ENCODE results near the gene ZNF664.

GRCh38 chr12:123971449-123971769 lies 1.6 kb upstream of the ZNF664 start:
- no peak for TF ChIP-seq CTCF (conservative IDR thresholded peaks at IDR 0.05; ENCODE audit: low read depth, low read length)
- no peak for TF ChIP-seq POLR2A (IDR thresholded peaks at IDR 0.05; ENCODE audit: low read depth, low read length)
- TF ChIP-seq BHLHE40 (IDR thresholded peaks at IDR 0.05; ENCODE audit: low read depth, low read length) = no peak
- no peak for TF ChIP-seq CEBPB (IDR thresholded peaks at IDR 0.05; ENCODE audit: low read depth, low read length)
- TF ChIP-seq SMC3 (IDR thresholded peaks at IDR 0.05; ENCODE audit: low read depth, low read length) = no peak
- TF ChIP-seq MAFK (IDR thresholded peaks at IDR 0.05; ENCODE audit: low read depth, low read length) = no peak
- no peak for TF ChIP-seq RFX5 (IDR thresholded peaks at IDR 0.05; ENCODE audit: low read depth, low read length)
- TF ChIP-seq USF2 (IDR thresholded peaks at IDR 0.05; ENCODE audit: low read depth, low read length) = no peak
- TF ChIP-seq RAD21 (IDR thresholded peaks at IDR 0.05; ENCODE audit: low read length) = no peak
- no peak for TF ChIP-seq FOS (IDR thresholded peaks at IDR 0.05; ENCODE audit: low read depth, low read length)
- no peak for TF ChIP-seq CHD1 (IDR thresholded peaks at IDR 0.05; ENCODE audit: low read depth, low read length)
- TF ChIP-seq MXI1 (IDR thresholded peaks at IDR 0.05; ENCODE audit: borderline replicate concordance, low read depth, low read length) = no peak
- TF ChIP-seq, protein P1, sequence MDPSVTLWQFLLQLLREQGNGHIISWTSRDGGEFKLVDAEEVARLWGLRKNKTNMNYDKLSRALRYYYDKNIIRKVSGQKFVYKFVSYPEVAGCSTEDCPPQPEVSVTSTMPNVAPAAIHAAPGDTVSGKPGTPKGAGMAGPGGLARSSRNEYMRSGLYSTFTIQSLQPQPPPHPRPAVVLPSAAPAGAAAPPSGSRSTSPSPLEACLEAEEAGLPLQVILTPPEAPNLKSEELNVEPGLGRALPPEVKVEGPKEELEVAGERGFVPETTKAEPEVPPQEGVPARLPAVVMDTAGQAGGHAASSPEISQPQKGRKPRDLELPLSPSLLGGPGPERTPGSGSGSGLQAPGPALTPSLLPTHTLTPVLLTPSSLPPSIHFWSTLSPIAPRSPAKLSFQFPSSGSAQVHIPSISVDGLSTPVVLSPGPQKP (IDR thresholded peaks at IDR 0.05; ENCODE audit: borderline replicate concordance, low read depth, low read length) = no peak

All from IMR-90 (cell line).